ENCODE data around the gene TUBGCP3.

Gene TUBGCP3

GRCh38 chr13:112615391-112615790 lies 27.4 kb upstream of the TUBGCP3 start:
- no peak for DNase-seq

- DNase-seq: no peak
These were observed 26.9 kb upstream of the TUBGCP3 start for GRCh38 chr13:112614835-112615234.

DNA sequence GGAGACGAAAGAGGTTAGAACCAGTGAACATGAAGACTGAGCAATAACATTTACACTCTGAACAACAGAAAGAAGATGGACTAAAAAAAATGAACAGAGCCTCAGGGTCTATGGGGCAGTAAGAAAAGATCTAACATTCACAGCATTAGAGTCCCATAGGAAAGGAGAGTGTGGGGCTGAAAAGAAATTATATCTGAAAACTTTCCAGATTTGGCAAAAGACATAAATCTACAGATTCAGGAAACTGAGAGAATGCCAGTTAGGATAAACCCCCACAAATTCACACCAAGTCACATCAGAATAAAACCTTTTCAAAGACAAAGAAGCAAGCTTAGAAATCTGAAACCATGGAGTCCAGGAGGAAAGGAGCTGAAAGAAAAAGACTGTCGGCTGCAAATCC lies 20.3 kb upstream of the TUBGCP3 start:
- DNase-seq: no peak

- peak; percentile 75 for DNase-seq
These were observed 18.4 kb upstream of the TUBGCP3 start for GRCh38 chr13:112606109-112607001.

DNA sequence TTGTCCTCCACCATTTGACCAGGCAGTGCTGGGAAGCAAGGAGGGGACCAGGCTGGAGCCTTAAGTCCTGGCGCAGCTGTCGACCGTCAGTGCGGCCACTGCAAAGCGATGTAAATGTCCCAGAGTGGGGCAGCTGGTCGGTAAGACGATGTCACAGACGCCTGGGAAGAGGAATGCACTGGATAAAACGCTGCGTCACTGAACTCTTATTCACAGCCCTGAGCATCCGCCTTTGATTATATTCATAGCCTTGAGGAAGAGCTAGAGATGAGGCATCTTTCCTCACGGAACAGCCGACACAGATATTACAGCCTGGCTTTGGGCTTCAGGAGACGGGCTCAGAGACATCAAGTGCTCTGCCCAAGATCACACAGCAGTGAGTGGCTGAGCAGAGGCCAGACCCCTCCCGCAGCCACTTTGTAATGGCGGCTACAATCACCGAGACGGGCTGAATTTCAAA lies 17.6 kb upstream of the TUBGCP3 start:
- DNase-seq: no peak

GRCh38 chr13:112603641-112604225 lies 15.8 kb upstream of the TUBGCP3 start:
- no peak for DNase-seq

DNA sequence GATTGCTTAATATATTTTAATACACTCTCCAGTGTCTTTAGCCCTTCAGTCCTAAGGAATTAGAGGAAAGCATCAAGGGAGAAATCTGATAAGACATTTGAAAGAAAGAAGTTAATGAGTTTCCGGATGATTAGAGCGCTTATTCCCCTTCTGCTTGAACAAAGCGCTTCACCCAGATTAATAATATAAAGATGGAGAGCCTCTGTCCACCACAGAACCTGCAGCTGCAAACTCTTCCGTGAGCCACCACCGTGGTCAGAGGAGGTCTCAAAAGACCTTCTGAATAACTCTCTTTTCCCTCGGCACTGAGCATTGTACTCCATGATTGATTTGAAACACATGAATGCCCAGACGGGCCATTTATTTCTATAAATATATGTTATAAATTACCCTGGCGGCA lies 14.2 kb upstream of the TUBGCP3 start:
- DNase-seq: no peak

DNA sequence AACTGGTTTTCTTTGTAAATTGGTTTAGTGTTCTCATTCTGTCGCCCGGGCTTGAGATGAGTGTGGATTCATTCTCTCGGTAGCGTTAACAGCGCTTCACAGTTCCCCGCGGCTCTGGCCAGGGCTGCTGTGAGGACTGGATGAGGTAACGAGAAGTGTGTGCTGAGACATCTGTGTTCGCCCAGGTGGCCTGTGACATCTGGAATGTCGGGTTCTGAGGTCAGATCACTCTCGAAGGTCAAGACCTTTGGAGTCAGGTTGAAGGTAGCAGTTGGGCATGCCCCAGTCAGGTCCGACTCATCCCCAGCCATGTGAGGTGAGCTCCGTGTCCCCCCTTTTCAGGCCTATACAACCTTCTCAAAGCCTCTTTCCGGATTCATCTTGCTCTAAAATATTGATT lies 13.4 kb upstream of the TUBGCP3 start:
- no peak for DNase-seq

GRCh38 chr13:112596235-112596634 lies 8.3 kb upstream of the TUBGCP3 start:
- no peak for DNase-seq

DNA sequence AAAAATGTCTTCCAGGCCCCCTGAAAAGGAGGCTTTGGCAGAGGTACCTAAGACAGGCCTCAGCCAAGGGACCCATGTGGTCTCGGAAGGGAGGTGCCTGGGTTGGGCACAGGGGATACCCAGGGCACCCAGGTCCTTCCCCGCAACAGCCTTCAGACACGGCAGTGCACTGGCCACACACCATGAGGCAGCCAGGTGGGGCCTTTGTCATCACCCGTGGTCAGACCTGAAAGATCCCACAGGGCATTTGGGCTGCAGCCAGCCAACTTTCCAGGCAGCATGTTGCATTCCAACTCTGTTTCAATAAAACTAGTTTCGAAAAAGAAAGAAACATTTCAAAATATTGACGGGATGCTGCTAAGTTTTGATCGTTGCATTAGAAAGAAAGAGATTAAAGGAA lies 4.7 kb upstream of the TUBGCP3 start:
- no peak for DNase-seq

DNA sequence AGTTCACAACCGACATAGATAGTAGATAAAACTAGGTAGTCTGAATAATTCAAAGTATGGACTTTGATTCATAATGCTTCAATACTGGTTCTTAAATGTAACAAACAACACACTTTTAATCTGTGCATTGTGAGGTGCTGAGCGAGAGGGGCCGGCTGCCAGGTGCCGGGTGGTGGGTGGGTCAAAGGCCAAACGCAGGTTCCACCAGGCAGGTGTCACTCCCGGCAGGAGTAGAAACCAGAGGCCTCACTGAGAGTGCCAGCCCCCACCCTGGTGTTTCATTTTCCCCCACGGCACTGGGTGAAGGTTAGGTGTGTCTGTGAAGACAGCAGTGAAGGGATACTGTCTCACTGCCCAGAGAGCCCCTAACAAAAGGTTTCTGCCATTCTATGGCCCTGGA lies 4.2 kb upstream of the TUBGCP3 start:
- no peak for DNase-seq

DNA sequence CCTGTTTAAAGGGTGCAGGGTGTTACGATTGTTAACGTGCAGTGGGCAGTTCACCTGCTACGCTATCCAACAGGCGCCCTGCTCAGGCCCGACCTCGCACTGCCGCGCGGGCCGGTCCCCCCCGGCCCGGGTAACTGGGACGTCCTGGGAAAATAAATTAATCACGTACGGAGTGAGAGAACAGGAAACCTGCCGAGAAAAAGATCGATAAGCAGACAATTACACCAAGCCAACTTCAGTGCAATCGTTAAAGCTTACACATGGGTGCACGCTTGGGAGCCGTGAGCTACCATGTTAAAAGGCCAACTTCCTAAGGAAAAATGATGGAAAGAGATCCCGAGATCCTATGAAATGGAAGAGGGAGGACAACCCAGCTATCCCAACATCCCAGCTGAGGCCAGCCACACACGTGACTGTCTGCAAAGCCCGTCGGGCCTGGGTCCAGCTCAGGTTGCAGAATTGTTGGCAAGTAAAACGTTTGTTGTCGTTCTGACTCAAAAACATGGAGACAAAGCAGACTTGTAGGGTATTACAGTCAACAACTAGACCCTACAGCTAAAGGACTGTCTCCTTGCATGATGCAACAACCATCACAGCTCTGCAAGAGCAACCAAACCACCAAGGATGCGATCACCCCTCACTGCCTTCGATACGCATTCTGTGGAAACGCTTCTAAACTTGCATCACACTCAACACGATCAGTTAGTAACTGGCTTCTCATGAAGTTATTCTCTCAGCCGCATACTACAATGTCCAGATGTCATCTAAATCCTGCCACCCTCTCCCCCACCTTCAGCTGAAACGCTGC lies 741 bp upstream of the TUBGCP3 start:
- DNase-seq: no peak

DNA sequence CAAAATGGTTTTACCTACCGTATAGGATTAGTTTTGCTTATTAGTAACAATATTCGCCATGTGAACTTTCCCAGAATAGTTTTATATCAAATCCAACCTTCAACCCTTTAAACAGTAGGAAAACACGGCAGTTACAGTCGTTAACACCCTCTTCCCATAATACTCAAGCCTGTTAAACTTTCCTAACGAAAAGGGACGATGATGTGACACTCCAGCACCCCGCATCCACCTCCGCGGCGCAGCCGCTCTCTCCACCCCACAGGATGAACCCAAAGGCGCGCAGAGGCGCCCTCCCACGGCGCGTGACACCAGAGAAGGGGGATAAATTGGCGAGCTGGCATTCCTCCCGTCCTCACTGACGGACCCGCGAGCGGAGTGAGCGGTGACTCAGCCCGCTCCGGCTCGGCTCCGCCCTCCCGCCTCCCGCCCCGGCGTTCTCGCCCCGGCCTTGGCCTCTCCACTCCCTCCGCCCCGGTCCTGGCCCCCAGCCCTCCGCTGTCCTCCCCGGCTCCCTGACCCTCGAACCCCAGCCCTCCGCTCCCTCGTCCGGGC lies 665 bp downstream of the TUBGCP3 start:
- peak; percentile 51 for DNase-seq

DNA sequence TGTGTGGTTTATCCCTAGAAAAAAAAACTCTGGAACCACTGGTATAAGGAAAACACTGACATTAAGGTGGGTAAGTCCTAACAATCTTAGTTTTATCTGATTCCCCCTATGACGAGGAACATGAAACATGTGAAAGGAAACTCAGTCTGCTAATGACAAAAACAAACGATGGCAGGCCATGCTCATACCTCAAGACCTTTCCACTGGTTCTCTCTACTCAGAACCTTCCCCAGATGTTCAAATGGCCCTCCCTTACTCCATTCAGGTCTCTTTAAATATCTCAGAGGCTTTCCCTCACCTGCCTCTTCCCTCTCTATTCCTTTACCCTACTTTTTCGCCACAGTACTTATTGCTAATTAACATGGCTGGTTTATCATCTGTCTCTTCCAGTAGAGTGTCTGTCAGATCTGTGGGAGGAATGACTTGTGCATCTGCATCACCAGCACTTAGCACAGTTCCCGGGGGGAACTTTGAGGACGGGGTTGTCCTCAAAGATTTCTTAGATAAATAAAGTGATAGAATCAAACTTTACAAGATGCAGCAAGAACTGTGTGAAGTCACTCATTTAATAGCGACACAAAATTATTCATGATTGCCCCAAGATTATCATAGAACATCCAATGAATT lies 1.5 kb downstream of the TUBGCP3 start:
- no peak for DNase-seq

DNA sequence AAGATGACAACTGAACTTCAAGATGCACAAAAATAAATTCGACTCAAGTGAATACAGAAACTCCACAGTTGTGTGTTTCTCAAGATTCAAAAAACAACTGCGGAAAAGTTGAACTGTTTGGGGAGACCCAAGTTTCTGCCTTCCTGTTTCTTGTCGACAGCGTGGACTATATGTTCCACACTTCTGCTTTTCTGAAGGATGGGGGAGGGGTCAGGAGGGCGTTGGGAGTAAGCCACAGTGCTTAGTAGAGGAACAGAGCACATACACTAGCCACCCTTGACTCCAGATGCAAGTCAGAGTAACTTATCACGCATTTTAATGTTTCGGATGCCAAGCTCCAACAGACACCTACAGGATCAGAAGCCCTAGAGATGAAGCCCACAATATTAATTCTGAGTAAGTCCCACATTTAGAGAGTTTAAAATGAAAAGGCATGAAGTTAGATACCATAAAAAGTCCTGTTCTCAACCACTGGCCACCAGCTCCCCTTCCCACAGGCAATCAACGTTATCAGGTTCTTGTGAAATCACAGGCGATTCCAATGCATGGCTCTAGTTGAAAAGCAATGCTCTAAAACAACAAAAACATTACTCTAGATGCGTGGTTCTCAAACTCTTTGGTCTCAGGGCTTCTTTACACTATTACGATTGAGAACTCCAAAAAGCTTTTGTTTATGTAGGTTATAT lies 4.2 kb downstream of the TUBGCP3 start:
- DNase-seq: no peak

DNA sequence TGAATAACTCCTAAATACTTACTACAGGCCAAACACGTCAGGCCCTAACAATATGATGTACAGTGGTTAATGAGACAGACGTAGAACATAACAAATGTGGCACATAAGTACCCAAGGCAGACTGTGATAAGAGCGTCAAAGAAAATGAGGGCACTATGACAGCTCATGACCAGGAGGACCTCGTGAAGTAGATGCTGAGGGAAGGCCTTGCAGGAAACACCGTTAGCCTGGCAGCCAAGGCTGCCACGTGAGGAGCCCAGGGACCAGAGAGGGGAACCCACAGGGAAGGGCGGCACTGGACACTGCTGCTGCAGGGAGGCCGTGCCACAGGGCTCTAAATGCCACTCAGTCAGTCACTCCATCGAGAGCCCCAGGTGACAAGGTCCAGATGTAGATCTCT lies 5.7 kb downstream of the TUBGCP3 start:
- no peak for DNase-seq

DNA sequence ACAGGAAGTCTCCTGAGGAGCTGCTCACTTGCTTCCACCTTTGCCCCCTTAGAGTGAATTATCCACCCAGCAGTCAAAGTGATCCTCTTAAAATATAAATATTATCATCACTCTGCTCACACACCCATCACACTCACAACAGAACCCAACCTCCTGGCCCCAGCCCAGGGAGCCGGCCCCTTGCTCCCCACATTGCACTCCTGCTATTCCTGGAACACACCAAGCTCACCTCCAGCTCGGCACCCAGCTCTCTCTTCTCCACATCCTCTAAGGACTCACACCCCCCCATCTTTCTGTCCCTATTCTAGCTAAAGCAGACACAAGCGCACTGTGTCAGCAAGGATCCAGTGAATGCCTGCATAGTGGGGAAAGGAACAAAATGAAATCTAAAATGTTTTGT lies 7.0 kb downstream of the TUBGCP3 start:
- no peak for DNase-seq

GRCh38 chr13:112580211-112580610 lies 7.7 kb downstream of the TUBGCP3 start:
- DNase-seq: no peak

GRCh38 chr13:112579310-112579843 lies 8.6 kb downstream of the TUBGCP3 start:
- DNase-seq: no peak

DNA sequence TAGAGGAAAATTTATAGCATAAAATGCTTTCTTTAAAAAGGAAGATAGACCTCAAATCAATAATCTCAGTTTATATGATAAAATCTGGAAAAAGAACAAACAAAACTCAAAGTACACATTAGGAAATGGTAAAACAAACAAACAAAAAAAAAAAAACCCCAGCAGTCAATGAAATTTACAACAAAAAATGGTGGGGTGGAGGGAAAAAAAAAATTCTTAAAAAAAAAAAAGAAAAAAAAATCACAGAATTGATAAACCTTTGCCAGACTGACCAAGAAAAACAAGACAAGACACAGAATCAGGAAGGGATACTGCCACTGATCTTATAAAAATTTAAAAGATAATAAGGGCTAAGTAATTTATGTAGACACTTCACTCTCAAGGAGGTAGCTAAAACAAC lies 11.2 kb downstream of the TUBGCP3 start:
- DNase-seq: no peak

DNA sequence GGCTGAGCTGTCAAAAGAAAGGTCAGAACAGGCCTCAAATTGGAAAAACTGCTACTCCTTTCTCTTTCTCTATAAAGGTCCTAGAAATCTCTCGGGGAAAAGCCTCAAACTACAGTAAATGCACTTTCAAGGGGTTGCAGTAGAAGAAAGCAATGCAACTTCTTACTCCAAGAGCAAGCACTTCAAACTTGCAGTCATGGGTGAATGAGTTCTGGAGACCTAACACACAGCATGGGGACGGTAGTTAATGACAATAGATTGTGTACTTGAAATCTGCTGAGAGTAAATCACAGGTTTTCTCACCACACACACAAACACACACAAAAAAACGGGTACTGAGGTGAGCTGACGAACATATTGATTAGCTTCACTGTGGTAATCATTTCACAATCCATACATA lies 11.8 kb downstream of the TUBGCP3 start:
- no peak for DNase-seq

DNA sequence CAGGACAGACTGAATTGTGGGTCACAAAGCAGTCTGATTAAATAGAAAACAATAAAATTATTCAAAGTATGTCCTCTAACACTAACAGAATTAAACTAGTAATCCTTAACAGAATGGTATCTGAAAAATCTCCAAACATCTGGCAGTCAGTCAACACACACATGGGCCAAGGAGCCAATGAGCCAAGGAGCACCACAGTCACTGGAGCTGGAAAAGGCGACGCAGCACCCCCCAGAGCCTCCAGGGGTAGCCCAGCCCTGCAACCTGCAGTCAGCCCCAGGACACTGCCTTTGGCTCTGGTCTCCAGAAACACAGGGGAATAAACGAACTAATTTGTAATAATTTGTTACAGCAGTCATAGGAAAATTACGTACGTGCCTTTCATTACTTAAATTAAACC lies 12.3 kb downstream of the TUBGCP3 start:
- no peak for DNase-seq
